Common myeloid progenitor, CD34-positive (primary cell): ENCODE measurements around the gene RRP1.

Experiments
- CTCF ChIA-PET: fragments of 350-600 bp; sonication (Branson Sonifier 250); formaldehyde crosslinking; loops from one replicate; lab custom pipeline; 2021; ENCODE audit warnings: antibody characterized with exemption; lab: Charles Lee
- POLR2A ChIA-PET: fragments of 350-600 bp; sonication (Branson Sonifier 250); formaldehyde crosslinking; loops from one replicate; lab custom pipeline; 2021; ENCODE audit warnings: antibody characterized with exemption; lab: Charles Lee
- DNase-seq, 3 donors: peaks; one replicate each; pipeline versions ENCODE4 v3.0.0 to v3.0.0-alpha.2; 2013
- H3K27ac ChIP-seq, 2 experiments: 1 replicate in 1 of 2; 2 replicates in 1 of 2; pipeline ENCODE4 v1.7.0; 2013; ENCODE audit warnings: inconsistent platforms in 2 of 2, low read length in 2 of 2, mild to moderate bottlenecking in 2 of 2, low read depth in 1 of 2, moderate library complexity in 1 of 2; ENCODE audit not compliant: severe bottlenecking in 2 of 2, insufficient read depth in 1 of 2, poor library complexity in 1 of 2
- H3K27me3 ChIP-seq, 5 experiments: replicated peaks in 2 of 5; 1 replicate in 3 of 5; 2 replicates in 2 of 5; pipeline versions ENCODE4 v1.6.1 to v1.7.0; 2013; ENCODE audit warnings: low read length in 4 of 5, mild to moderate bottlenecking in 2 of 5, moderate library complexity in 2 of 5, inconsistent platforms in 1 of 5; ENCODE audit not compliant: insufficient read depth in 5 of 5, control insufficient read depth in 4 of 5
- H3K36me3 ChIP-seq, 4 experiments: 1 replicate in 2 of 4; 2 replicates in 2 of 4; pipeline versions ENCODE4 v1.6.1 to v1.7.0; 2013; ENCODE audit warnings: low read length in 3 of 4, control low read depth in 1 of 4, mild to moderate bottlenecking in 1 of 4; ENCODE audit not compliant: control insufficient read depth in 4 of 4, insufficient read depth in 4 of 4
- H3K4me1 ChIP-seq, 4 experiments: 1 replicate in 3 of 4; 2 replicates in 1 of 4; pipeline versions ENCODE4 v1.6.1 to v1.7.1; 2013; ENCODE audit warnings: low read length in 3 of 4, mild to moderate bottlenecking in 3 of 4, control low read depth in 1 of 4, inconsistent platforms in 1 of 4, moderate library complexity in 1 of 4; ENCODE audit not compliant: control insufficient read depth in 4 of 4, insufficient read depth in 4 of 4; ENCODE audit errors: control extremely low read depth in 1 of 4
- H3K4me3 ChIP-seq, 7 experiments: 1 replicate in 4 of 7; 2 replicates in 3 of 7; pipeline versions ENCODE4 v1.5.1 to v1.7.0; 2013; ENCODE audit warnings: mild to moderate bottlenecking in 7 of 7, low read length in 6 of 7, moderate library complexity in 6 of 7, inconsistent platforms in 2 of 7, low read depth in 2 of 7, control low read depth in 1 of 7; ENCODE audit not compliant: insufficient read depth in 4 of 7, control insufficient read depth in 1 of 7; ENCODE audit errors: extremely low read depth in 1 of 7
- H3K9me3 ChIP-seq, 5 experiments: 1 replicate in 4 of 5; 2 replicates in 1 of 5; pipeline versions ENCODE4 v1.6.1 to v1.7.1; 2013; ENCODE audit warnings: low read length in 4 of 5, mild to moderate bottlenecking in 2 of 5, inconsistent platforms in 1 of 5, low read depth in 1 of 5, moderate library complexity in 1 of 5; ENCODE audit not compliant: control insufficient read depth in 4 of 5, insufficient read depth in 2 of 5; ENCODE audit errors: control extremely low read depth in 1 of 5
- WGBS: methylation state at CpG from one replicate; pipeline ENCODE4 v1.1.5; 2013; ENCODE audit not compliant: insufficient coverage; 5-methylcytosine and 5-hydroxymethylcytosine counted together

The RRP1 gene

GRCh38 chr21:43824333-43825241 is 35.2 kb downstream of the RRP1 start:
- ChIA-PET CTCF (interaction anchor here (1.0 to 1.9 kb wide), 4 partner anchors 13 to 151 kb away, joined by 3 to 6 read pairs (median 4); no protein-coding TSS in a partner anchor), POLR2A (no interaction called here)
- 92% methylated on average over 13 of the region's 17 CpGs for WGBS

GRCh38 chr21:43825242-43825935 is 36.0 kb downstream of the RRP1 start:
- Histone ChIP-seq H3K9me3 (no peaks in the 10 kb centered on the region), H3K36me3 (no peaks in the 10 kb centered on the region), H3K4me3 (no peak overlapping the region), H3K27me3 (peaks cover 0 to 8% (median 2%) of the 10 kb centered on the region in 5 experiments), H3K4me1 (peaks cover 0 to 6% (median 1%) of the 10 kb centered on the region in 4 experiments), H3K27ac (no peak overlapping the region)
- ChIA-PET POLR2A (no interaction called here), CTCF (interaction anchor here (0.8 to 1.9 kb wide), 9 partner anchors 11 to 152 kb away, joined by 3 to 8 read pairs (median 4); no protein-coding TSS in a partner anchor)
- DNase-seq = no peak
- WGBS = 93% methylated on average over 20 of the region's 24 CpGs

More at GRCh38 chr21:43824333-43825241, 35.2 kb downstream of the RRP1 start:
- Histone ChIP-seq H3K4me3 (no peak overlapping the region), H3K9me3 (peaks cover 0 to 2% (median 0%) of the 10 kb centered on the region in 5 experiments), H3K27ac (no peak overlapping the region), H3K4me1 (peaks cover 0 to 4% (median under 1%) of the 10 kb centered on the region in 4 experiments), H3K27me3 (peaks cover 0 to 6% (median 0%) of the 10 kb centered on the region in 5 experiments), H3K36me3 (no peaks in the 10 kb centered on the region)
- DNase-seq = no peak

- 82% methylated on average over 29 of the region's 31 CpGs for WGBS
- ChIA-PET CTCF (interaction anchor here (0.7 to 1.7 kb wide), 12 partner anchors 10 to 151 kb away, joined by 3 to 8 read pairs (median 3); no protein-coding TSS in a partner anchor), POLR2A (no interaction called here)
- Histone ChIP-seq H3K4me3 (no peak overlapping the region), H3K9me3 (no peaks in the 10 kb centered on the region), H3K4me1 (peaks cover 0 to 6% (median 1%) of the 10 kb centered on the region in 4 experiments), H3K27ac (no peak overlapping the region), H3K36me3 (no peaks in the 10 kb centered on the region), H3K27me3 (peaks cover 0 to 11% (median 2%) of the 10 kb centered on the region in 5 experiments)
- DNase-seq = no peak
Observed at GRCh38 chr21:43825936-43826622, 36.7 kb downstream of the RRP1 start.

GRCh38 chr21:43826623-43826974 is 37.2 kb downstream of the RRP1 start:
- Histone ChIP-seq H3K27me3 (peaks cover 0 to 11% (median 2%) of the 10 kb centered on the region in 5 experiments), H3K4me1 (peaks cover 0 to 6% (median 1%) of the 10 kb centered on the region in 4 experiments), H3K9me3 (no peaks in the 10 kb centered on the region), H3K4me3 (no peak overlapping the region), H3K27ac (no peak overlapping the region), H3K36me3 (no peaks in the 10 kb centered on the region)
- POLR2A ChIA-PET = no interaction called here
- WGBS = 92% methylated on average over 3 of the region's 8 CpGs
- DNase-seq = no peak
- CTCF ChIA-PET = interaction anchor here (0.7 to 1.7 kb wide), 10 partner anchors 10 to 111 kb away, joined by 3 to 8 read pairs (median 4); no protein-coding TSS in a partner anchor

- no peak overlapping the region for H3K4me3 ChIP-seq
- no peaks in the 10 kb centered on the region for H3K36me3 ChIP-seq
- no peak for DNase-seq
- 97% methylated on average over 12 of the region's 18 CpGs for WGBS
- ChIA-PET POLR2A (no interaction called here), CTCF (interaction anchor here (0.7 to 1.7 kb wide), 6 partner anchors 9 to 79 kb away, joined by 3 to 7 read pairs (median 4); no protein-coding TSS in a partner anchor)
- H3K27ac ChIP-seq = no peak overlapping the region
- H3K4me1 ChIP-seq = peaks cover 0 to 6% (median 1%) of the 10 kb centered on the region in 4 experiments
- no peaks in the 10 kb centered on the region for H3K9me3 ChIP-seq
- H3K27me3 ChIP-seq = peaks cover 0 to 11% (median 2%) of the 10 kb centered on the region in 5 experiments
Observed at GRCh38 chr21:43827015-43827611, 37.7 kb downstream of the RRP1 start.

- ChIA-PET POLR2A (no interaction called here), CTCF (interaction anchor here (1.3 to 1.6 kb wide), 3 partner anchors 11 to 59 kb away, joined by 3 to 4 read pairs (median 3); no protein-coding TSS in a partner anchor)
- Histone ChIP-seq H3K27me3 (peaks cover 0 to 15% (median 2%) of the 10 kb centered on the region in 5 experiments), H3K36me3 (no peaks in the 10 kb centered on the region), H3K4me1 (peaks cover 0 to 10% (median 6%) of the 10 kb centered on the region in 4 experiments), H3K27ac (no peak overlapping the region), H3K9me3 (peaks cover 0 to 5% (median 3%) of the 10 kb centered on the region in 5 experiments), H3K4me3 (no peak overlapping the region)
- DNase-seq = no peak
- 84% methylated on average over 12 of the region's 12 CpGs for WGBS
Observed at GRCh38 chr21:43829161-43829560, 39.8 kb downstream of the RRP1 start.
